WTC11 (cell line): ENCODE results near the gene KLK12. TPM values are rescaled to one million over a fixed set of nuclear protein-coding genes. Genes with fewer than 3 reads are reported as not detected.
A peak's percentile ranks its signal among the peaks of the same experiment; 100 is the strongest.

ENCODE experiments used
- ATAC-seq: fragments of 200-7000 bp; cut with Tn5 transposase; 2 replicates; pipeline ENCODE4 v1.10.0; 2021; ENCODE audit warnings: mild to moderate bottlenecking, moderate library complexity
- CTCF ChIA-PET: fragments of 300-600 bp; sonication (Branson Sonifier 250); formaldehyde crosslinking; loops from one replicate; lab custom pipeline; 2021; ENCODE audit warnings: antibody characterized with exemption; lab: Charles Lee
- POLR2A ChIA-PET: fragments of 350-600 bp; sonication (Branson Sonifier 250); formaldehyde crosslinking; loops from one replicate; lab custom pipeline; 2021; ENCODE audit warnings: antibody characterized with exemption; lab: Charles Lee
- DNase-seq: peaks from one replicate; pipeline ENCODE4 v3.0.0; 2021; ENCODE audit warnings: low spot score
- H3K27ac Mint-ChIP-seq: 2 replicates; pipeline ENCODE4 v1.8.0; 2021; ENCODE audit warnings: mixed read lengths
- H3K27me3 Mint-ChIP-seq: 2 replicates; pipeline ENCODE4 v1.8.0; 2021; ENCODE audit warnings: low read depth, mild to moderate bottlenecking, moderate library complexity, mixed read lengths
- H3K36me3 Mint-ChIP-seq: 2 replicates; pipeline ENCODE4 v1.8.0; 2021; ENCODE audit warnings: mixed read lengths
- H3K4me1 Mint-ChIP-seq: 2 replicates; pipeline ENCODE4 v1.8.0; 2022; ENCODE audit warnings: mixed read lengths
- H3K4me3 Mint-ChIP-seq: 2 replicates; pipeline ENCODE4 v1.8.0; 2021; ENCODE audit warnings: mild to moderate bottlenecking, moderate library complexity, mixed read lengths
- H3K9me3 Mint-ChIP-seq: 2 replicates; pipeline ENCODE4 v1.8.0; 2021; ENCODE audit warnings: mixed read lengths
- ATF1 ChIP-seq: sonication (generic); formaldehyde crosslinking; IDR thresholded peaks from 2 replicates; pipeline ENCODE4 v1.8.1; 2023; ENCODE audit warnings: mild to moderate bottlenecking, moderate library complexity, missing genetic modification reagents
- CDX4 ChIP-seq: fragments of 250-450 bp; sonication (Bioruptor Pico); IDR thresholded peaks from 2 replicates; pipeline ENCODE4 v1.9.0; 2021; ENCODE audit warnings: moderate library complexity, mild to moderate bottlenecking, inconsistent platforms, borderline replicate concordance
- CREM ChIP-seq: sonication (generic); formaldehyde crosslinking; IDR thresholded peaks from 2 replicates; pipeline ENCODE4 v1.8.1; 2022; ENCODE audit warnings: mild to moderate bottlenecking, missing genetic modification reagents, moderate library complexity
- FOXK1 ChIP-seq: sonication (generic); formaldehyde crosslinking; IDR thresholded peaks from 2 replicates; pipeline ENCODE4 v1.8.0; 2022; ENCODE audit warnings: mild to moderate bottlenecking, moderate library complexity, missing genetic modification reagents
- FOXP4 ChIP-seq: sonication (generic); formaldehyde crosslinking; IDR thresholded peaks from 2 replicates; pipeline ENCODE4 v1.8.0; 2022; ENCODE audit warnings: mild to moderate bottlenecking, missing genetic modification reagents
- MLX ChIP-seq: sonication (generic); formaldehyde crosslinking; IDR thresholded peaks from 2 replicates; pipeline ENCODE4 v1.8.1; 2023; ENCODE audit warnings: mild to moderate bottlenecking, missing genetic modification reagents, moderate library complexity
- OVOL2 ChIP-seq: fragments of 250-450 bp; sonication (Bioruptor Pico); IDR thresholded peaks from 2 replicates; pipeline ENCODE4 v1.9.0; 2021; ENCODE audit warnings: mild to moderate bottlenecking, borderline replicate concordance
- STAT6 ChIP-seq: sonication (generic); formaldehyde crosslinking; conservative IDR thresholded peaks from 2 replicates; pipeline ENCODE4 v1.8.1; 2023; ENCODE audit warnings: mild to moderate bottlenecking, low read depth, missing genetic modification reagents, moderate library complexity
- USF1 ChIP-seq: sonication (generic); formaldehyde crosslinking; IDR thresholded peaks from 2 replicates; pipeline ENCODE4 v1.8.0; 2022; ENCODE audit warnings: mild to moderate bottlenecking, missing genetic modification reagents
- ZNF138 ChIP-seq: sonication (generic); formaldehyde crosslinking; conservative IDR thresholded peaks from 2 replicates; pipeline ENCODE4 v1.8.1; 2022; ENCODE audit warnings: mild to moderate bottlenecking, moderate library complexity, missing genetic modification reagents
- ZNF423 ChIP-seq: fragments of 250-450 bp; sonication (Bioruptor Pico); IDR thresholded peaks from 2 replicates; pipeline ENCODE4 v2.1.2; 2022; ENCODE audit warnings: mild to moderate bottlenecking, moderate library complexity
- ZNF425 ChIP-seq: fragments of 250-450 bp; sonication (Bioruptor Pico); conservative IDR thresholded peaks from 2 replicates; pipeline ENCODE4 v1.9.0; 2021; ENCODE audit warnings: mild to moderate bottlenecking
- ZNF512 ChIP-seq: sonication (generic); formaldehyde crosslinking; IDR thresholded peaks from 2 replicates; pipeline ENCODE4 v1.8.1; 2022; ENCODE audit warnings: missing genetic modification reagents, borderline replicate concordance
- total RNA-seq: library from RNA; stranded (reverse); gene quantifications from 3 replicates; pipeline ENCODE4 v1.2.3, GENCODE V29; 2021

KLK12 gene
- total RNA-seq, 1 experiment from 2014 or later, result not detected

- no peak overlapping the region for H3K4me3 Mint-ChIP-seq
- TF ChIP-seq ZNF138, result no peak
- TF ChIP-seq, all 79 proteins: peak for 0
- DNase-seq, result no peak
- ChIA-PET POLR2A (no interaction called here), CTCF (interaction anchor here (0.7 to 1.5 kb wide), 7 partner anchors 9 to 404 kb away, joined by 3 to 9 read pairs (median 5); no protein-coding TSS in a partner anchor)
- Mint-ChIP-seq H3K27ac (peak overlapping the region; percentile 60; the same call in 1 of the 2 replicates), H3K4me1 (peaks cover 21% of the 10 kb centered on the region), H3K36me3 (no peaks in the 10 kb centered on the region), H3K27me3 (peaks cover 6% of the 10 kb centered on the region), H3K9me3 (no peaks in the 10 kb centered on the region)
- peak; percentile 50 for ATAC-seq
Observed at GRCh38 chr19:51036519-51036918, 1.7 kb upstream of the KLK12 start.

- Mint-ChIP-seq H3K4me1 (peaks cover 31% of the 10 kb centered on the region), H3K36me3 (no peaks in the 10 kb centered on the region), H3K4me3 (no peak overlapping the region), H3K27me3 (peaks cover 6% of the 10 kb centered on the region), H3K9me3 (peaks cover 6% of the 10 kb centered on the region), H3K27ac (no peak overlapping the region)
- TF ChIP-seq CREM (CRISPR knock-in tag) (no peak), CDX4 (no peak), FOXP4 (CRISPR knock-in tag) (no peak), STAT6 (CRISPR knock-in tag) (no peak), MLX (CRISPR knock-in tag) (no peak)
- ChIA-PET POLR2A (no interaction called here), CTCF (interaction anchor here (1.6 kb wide), 1 partner anchor 11 kb away, joined by 5 read pairs; no protein-coding TSS in a partner anchor)
- ATAC-seq (no peak), DNase-seq (no peak)
Observed at GRCh38 chr19:51031880-51032225, 2.9 kb downstream of the KLK12 start.

GRCh38 chr19:51031220-51031879 is 3.5 kb downstream of the KLK12 start:
- H3K27me3 Mint-ChIP-seq, result peaks cover 6% of the 10 kb centered on the region
- no peak overlapping the region for H3K27ac Mint-ChIP-seq
- DNase-seq (no peak), ATAC-seq (no peak)
- CTCF ChIA-PET, result interaction anchor here (1.6 kb wide), 1 partner anchor 11 kb away, joined by 5 read pairs; no protein-coding TSS in a partner anchor
- POLR2A ChIA-PET, result no interaction called here
- H3K9me3 Mint-ChIP-seq, result peaks cover 6% of the 10 kb centered on the region
- H3K4me3 Mint-ChIP-seq, result no peak overlapping the region
- peaks cover 29% of the 10 kb centered on the region for H3K4me1 Mint-ChIP-seq
- no peaks in the 10 kb centered on the region for H3K36me3 Mint-ChIP-seq
- TF ChIP-seq ZNF425 (CRISPR knock-in tag), result no peak
- no peak for TF ChIP-seq ZNF423 (CRISPR knock-in tag)
- TF ChIP-seq USF1, result no peak
- no peak for TF ChIP-seq ATF1 (CRISPR knock-in tag)
- no peak for TF ChIP-seq OVOL2 (CRISPR knock-in tag)
- TF ChIP-seq ZNF512 (CRISPR knock-in tag), result no peak
- TF ChIP-seq STAT6 (CRISPR knock-in tag), result no peak
- no peak for TF ChIP-seq FOXK1 (CRISPR knock-in tag)
